Urothelium cell line (cell line): ENCODE measurements around the gene MYH9.
A peak's percentile ranks its signal among the peaks of the same experiment; 100 is the strongest.

Source experiments
- DNase-seq: peaks from one replicate; pipeline ENCODE4 v3.0.0; 2011; ENCODE audit warnings: low spot score, mixed read lengths
- FAIRE-seq: peaks from 2 replicates; lab custom pipeline; 2011; peaks lifted over from hg19 to GRCh38; lab: Jason Lieb, UNC

The MYH9 gene

GRCh38 chr22:36369004-36369921 lies 18.5 kb downstream of the MYH9 start:
- DNase-seq = peak; percentile 45
- no peak for FAIRE-seq

DNA sequence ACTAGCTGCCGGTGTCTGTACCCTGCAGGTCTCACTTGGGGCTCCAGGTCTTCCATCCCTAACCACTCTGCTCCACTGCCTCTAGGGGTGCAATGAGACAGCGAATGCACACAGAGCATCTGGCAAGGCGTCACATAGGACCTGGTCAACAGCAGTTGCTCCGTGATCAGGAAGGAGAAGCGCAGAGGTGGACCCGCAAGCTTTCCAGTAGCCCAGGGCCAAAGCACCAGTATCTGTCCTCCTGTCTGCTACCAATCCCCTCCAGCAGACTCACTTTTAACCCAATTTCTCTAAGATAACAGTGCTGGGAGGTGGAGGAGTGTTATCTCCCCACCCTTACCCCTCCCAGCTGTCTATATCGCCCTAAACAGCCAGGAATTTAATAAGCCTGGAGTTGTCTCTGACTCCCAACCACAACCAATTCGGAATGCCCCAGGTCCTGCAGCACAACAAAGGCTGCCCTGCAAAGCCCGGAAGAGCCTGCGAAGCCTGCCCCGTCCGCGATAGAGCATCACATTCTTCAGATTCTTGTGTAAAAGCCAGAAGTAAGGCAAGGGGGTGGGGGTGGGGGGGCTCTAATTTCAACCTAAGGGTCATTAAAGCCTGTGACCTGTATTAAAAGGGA lies 19.3 kb downstream of the MYH9 start:
- DNase-seq (peak; percentile 94), FAIRE-seq (peak; percentile 72)

GRCh38 chr22:36367479-36367878 lies 20.3 kb downstream of the MYH9 start:
- DNase-seq (no peak), FAIRE-seq (no peak)

GRCh38 chr22:36367066-36367465 lies 20.7 kb downstream of the MYH9 start:
- DNase-seq = no peak
- peak; percentile 5 for FAIRE-seq

GRCh38 chr22:36366291-36366708 lies 21.5 kb downstream of the MYH9 start:
- peak; percentile 23 for FAIRE-seq
- DNase-seq = no peak

GRCh38 chr22:36365020-36365411 lies 22.8 kb downstream of the MYH9 start:
- FAIRE-seq = peak; percentile 90
- DNase-seq = peak; percentile 90

GRCh38 chr22:36364255-36365019 lies 23.3 kb downstream of the MYH9 start:
- DNase-seq = no peak
- no peak for FAIRE-seq

- DNase-seq (no peak), FAIRE-seq (no peak)
Measured at GRCh38 chr22:36363349-36363981, 24.3 kb downstream of the MYH9 start.

DNA sequence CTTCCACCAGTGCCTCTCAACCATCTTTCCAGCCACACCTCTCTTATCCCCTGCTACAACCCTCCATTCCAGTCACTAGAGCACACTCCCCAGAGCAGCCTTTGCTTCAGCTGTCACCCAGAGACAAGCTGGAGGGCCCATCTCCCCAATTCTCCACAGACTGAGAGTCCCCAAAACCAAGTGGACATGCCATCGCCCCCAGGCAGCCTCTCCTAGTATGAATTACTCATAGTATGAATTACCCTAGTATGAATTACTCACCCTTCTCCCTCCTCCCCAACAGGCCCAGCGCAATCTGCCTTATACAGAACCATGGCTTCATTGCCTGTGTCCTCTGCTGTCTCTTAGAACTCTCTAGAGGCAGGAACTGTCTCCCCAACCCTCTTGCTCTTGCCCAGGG lies 24.8 kb downstream of the MYH9 start:
- no peak for DNase-seq
- FAIRE-seq = peak; percentile 74

GRCh38 chr22:36362075-36362474 lies 25.7 kb downstream of the MYH9 start:
- FAIRE-seq = no peak
- DNase-seq = no peak

- DNase-seq (no peak), FAIRE-seq (no peak)
Measured at GRCh38 chr22:36360871-36361383, 26.8 kb downstream of the MYH9 start.

GRCh38 chr22:36360011-36360410 lies 27.8 kb downstream of the MYH9 start:
- DNase-seq = no peak
- FAIRE-seq = no peak

DNA sequence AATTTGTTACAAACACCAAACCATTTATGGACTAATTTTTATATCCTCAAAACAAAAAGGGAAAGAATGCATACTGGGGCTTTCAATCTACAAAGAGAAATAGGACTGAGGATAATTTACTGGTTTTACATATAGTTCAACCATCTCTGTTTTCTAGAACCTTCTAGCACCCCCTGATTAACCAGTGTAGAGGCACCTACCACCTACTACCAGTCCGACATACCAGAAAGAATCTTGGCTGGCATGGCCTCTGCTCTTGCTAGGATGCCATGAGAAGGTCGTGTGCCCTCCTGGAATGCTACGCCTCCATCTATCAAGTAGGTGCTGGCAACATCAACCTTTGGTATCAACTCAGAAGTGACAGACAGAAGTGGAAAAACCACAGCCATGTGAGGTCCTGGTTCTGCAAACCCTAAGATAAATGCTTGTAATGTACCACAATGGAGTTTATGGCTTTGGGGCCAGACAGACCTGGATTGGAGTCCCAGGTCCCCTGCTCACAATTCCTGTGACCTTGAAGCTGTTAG lies 28.2 kb downstream of the MYH9 start:
- no peak for FAIRE-seq
- no peak for DNase-seq

- DNase-seq = peak; percentile 54
- FAIRE-seq = no peak
Measured at GRCh38 chr22:36358533-36359469, 29.0 kb downstream of the MYH9 start.

- FAIRE-seq = peak; percentile 59
- DNase-seq = no peak
Measured at GRCh38 chr22:36356708-36357624, 30.8 kb downstream of the MYH9 start.

DNA sequence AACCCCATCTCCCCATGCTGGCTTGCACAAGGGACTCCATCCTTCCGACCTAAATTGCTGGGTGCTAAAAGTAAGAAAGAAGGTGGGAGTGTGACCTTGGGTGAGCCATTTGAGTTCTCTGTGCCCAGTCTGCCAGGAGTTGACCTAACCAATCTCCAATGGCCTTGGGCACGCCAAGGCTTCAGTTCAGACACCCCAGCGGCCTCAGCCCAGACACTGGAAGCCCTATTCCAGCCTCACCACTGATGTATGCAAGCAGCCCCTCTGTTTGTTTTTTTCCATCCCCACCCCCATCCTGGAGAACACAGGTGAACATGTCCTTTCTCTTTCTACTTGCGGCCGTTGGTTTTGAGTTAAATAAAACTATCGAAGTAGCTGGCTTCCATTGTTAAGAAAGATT lies 31.9 kb downstream of the MYH9 start:
- DNase-seq = no peak
- no peak for FAIRE-seq

- FAIRE-seq (no peak), DNase-seq (no peak)
Measured at GRCh38 chr22:36355362-36355761, 32.4 kb downstream of the MYH9 start.

DNA sequence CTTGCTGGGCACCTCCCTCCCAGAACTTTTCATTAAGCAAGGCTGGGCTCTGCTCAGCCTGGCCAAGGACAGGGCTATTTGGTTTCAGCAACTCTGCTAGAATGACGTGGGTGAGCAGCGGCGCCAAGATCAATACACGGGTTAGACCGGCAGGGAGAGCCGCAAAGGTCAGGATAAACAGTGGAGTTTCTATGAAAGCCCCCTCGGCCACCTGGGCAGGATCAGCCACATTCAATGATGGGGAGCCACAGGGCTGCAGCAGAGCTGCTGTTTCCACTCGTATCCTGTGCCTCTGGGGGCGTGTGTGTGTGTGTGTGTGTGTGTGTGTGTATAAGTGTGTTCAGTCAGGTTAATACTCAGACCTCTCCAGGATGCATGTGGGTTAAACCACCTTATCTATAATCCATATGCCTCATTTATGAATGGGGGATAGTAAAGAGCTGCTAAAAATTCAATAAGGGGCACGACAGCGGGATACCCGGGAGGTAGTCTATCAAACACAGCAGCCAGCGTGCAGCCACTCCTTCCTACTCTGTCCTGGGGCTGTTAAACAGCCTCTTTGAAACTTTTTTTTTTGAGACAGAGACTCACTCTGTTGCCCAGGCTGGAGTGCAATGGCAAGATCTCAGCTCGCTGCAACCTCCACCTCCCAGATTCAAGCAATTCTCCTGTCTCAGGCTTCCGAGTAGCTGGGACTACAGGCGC lies 34.8 kb downstream of the MYH9 start:
- DNase-seq = no peak
- no peak for FAIRE-seq
